Head of caudate nucleus (tissue), 42 donors: ENCODE data around the gene GNLY.

Experiments
- DNase-seq, 42 donors: peaks; one replicate each; pipeline versions ENCODE4 v3.0.0 to v3.0.0-alpha.2; 2020 to 2021; ENCODE audit warnings: mixed read lengths in 7 of 42
- intact Hi-C: fragments of 100-400 bp; cut with DNase I; formaldehyde crosslinking; loops from one replicate; pipeline ENCODE4 v1.15.0; 2022

GNLY gene

GRCh38 chr2:85678794-85679672, 15.1 kb upstream of the GNLY start:
- intact Hi-C loops = no loop called here
- peak; percentile 67 to 92 (median 83) for DNase-seq

GRCh38 chr2:85680707-85681371, 13.3 kb upstream of the GNLY start:
- intact Hi-C loops = no loop called here

GRCh38 chr2:85681372-85681763, 12.8 kb upstream of the GNLY start:
- intact Hi-C loops = no loop called here

More at GRCh38 chr2:85680707-85681371, 13.3 kb upstream of the GNLY start:
- peak in 20 of 42 donors; percentile 18 to 55 (median 32) for DNase-seq

GRCh38 chr2:85681776-85682175, 12.4 kb upstream of the GNLY start:
- intact Hi-C loops = no loop called here
- DNase-seq = peak in 2 of 42 donors; percentile 3 to 5

More at GRCh38 chr2:85681372-85681763, 12.8 kb upstream of the GNLY start:
- DNase-seq = peak in 4 of 42 donors; percentile 5 to 18 (median 12)

GRCh38 chr2:85682378-85682777, 11.8 kb upstream of the GNLY start:
- DNase-seq = peak in 6 of 42 donors; percentile 4 to 41 (median 16)
- intact Hi-C loops = no loop called here

- intact Hi-C loops = no loop called here
- no peak for DNase-seq
Observed at GRCh38 chr2:85684380-85684779, 9.8 kb upstream of the GNLY start.

- intact Hi-C loops = no loop called here
Observed at GRCh38 chr2:85684806-85685205, 9.4 kb upstream of the GNLY start.

GRCh38 chr2:85690932-85691331, 3.2 kb upstream of the GNLY start:
- DNase-seq = no peak
- intact Hi-C loops = no loop called here

More at GRCh38 chr2:85684806-85685205, 9.4 kb upstream of the GNLY start:
- peak in 3 of 42 donors; percentile 1 to 26 (median 15) for DNase-seq

GRCh38 chr2:85692039-85692645, 2.0 kb upstream of the GNLY start:
- intact Hi-C loops = no loop called here
- DNase-seq = peak in 2 of 42 donors; percentile 12 to 13

GRCh38 chr2:85695121-85695520, 963 bp downstream of the GNLY start:
- intact Hi-C loops = no loop called here
- peak in 2 of 42 donors; percentile 20 to 30 for DNase-seq

- peak in 1 of 42 donors; percentile 1 for DNase-seq
Observed at GRCh38 chr2:85695691-85696668, 1.8 kb downstream of the GNLY start.

GRCh38 chr2:85697096-85697495, 2.9 kb downstream of the GNLY start:
- peak in 1 of 42 donors; percentile 15 for DNase-seq
- intact Hi-C loops = no loop called here

More at GRCh38 chr2:85695691-85696668, 1.8 kb downstream of the GNLY start:
- intact Hi-C loops = no loop called here

- intact Hi-C loops = no loop called here
- DNase-seq = no peak
Observed at GRCh38 chr2:85697716-85698115, 3.6 kb downstream of the GNLY start.

GRCh38 chr2:85698184-85698879, 4.2 kb downstream of the GNLY start:
- intact Hi-C loops = no loop called here
- DNase-seq = peak in 1 of 42 donors; percentile 25

- intact Hi-C loops = no loop called here
- peak in 1 of 42 donors; percentile 39 for DNase-seq
Observed at GRCh38 chr2:85698880-85699254, 4.7 kb downstream of the GNLY start.

GRCh38 chr2:85699325-85699724, 5.2 kb downstream of the GNLY start:
- intact Hi-C loops = no loop called here
- no peak for DNase-seq

GRCh38 chr2:85702172-85702571, 8.0 kb downstream of the GNLY start:
- DNase-seq = no peak
- intact Hi-C loops = loop anchor here (10.0 kb wide), 1 partner anchor 57 kb away; no protein-coding TSS in a partner anchor

GRCh38 chr2:85702800-85703199, 8.6 kb downstream of the GNLY start:
- intact Hi-C loops = loop anchor here (10.0 kb wide), 1 partner anchor 58 kb away; no protein-coding TSS in a partner anchor
- no peak for DNase-seq
